Epithelial cell of prostate (primary cell): ENCODE data around the gene KRTAP10-7.
"Not testable (repeated sequence)": the region's sequence is repeated elsewhere in the genome, so short reads cannot be mapped to it uniquely, and the experiment has no call there.

Experiments used
- DNase-seq: peaks from one replicate; pipeline ENCODE4 v3.0.0-alpha.2; 2011; ENCODE audit warnings: low read depth, low spot score
- H3K27ac ChIP-seq: fragments of 450-650 bp; 2 replicates; pipeline ENCODE4 v1.5.1; 2017; ENCODE audit warnings: mild to moderate bottlenecking

The KRTAP10-7 gene

DNA sequence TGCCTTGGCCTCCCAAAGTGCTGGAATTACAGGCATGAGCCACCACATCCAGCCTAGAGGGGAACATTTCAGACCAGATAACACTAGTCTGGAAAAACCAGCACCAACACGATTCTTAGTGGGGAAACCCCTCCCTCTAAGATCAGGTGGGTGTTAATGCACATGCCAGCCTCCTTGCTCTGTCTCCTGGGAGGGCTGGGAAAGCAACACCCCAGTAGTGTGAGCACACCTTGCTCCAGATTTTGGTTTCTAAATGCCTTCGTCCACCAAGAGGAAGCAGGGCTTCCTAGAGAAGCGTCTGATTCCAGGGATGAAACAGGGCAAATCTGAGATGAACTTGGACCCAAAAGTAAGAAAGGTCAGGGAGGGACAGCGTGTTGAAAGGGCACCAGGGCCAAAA lies 29.1 kb upstream of the KRTAP10-7 start:
- no peak overlapping the region for H3K27ac ChIP-seq
- no peak for DNase-seq

DNA sequence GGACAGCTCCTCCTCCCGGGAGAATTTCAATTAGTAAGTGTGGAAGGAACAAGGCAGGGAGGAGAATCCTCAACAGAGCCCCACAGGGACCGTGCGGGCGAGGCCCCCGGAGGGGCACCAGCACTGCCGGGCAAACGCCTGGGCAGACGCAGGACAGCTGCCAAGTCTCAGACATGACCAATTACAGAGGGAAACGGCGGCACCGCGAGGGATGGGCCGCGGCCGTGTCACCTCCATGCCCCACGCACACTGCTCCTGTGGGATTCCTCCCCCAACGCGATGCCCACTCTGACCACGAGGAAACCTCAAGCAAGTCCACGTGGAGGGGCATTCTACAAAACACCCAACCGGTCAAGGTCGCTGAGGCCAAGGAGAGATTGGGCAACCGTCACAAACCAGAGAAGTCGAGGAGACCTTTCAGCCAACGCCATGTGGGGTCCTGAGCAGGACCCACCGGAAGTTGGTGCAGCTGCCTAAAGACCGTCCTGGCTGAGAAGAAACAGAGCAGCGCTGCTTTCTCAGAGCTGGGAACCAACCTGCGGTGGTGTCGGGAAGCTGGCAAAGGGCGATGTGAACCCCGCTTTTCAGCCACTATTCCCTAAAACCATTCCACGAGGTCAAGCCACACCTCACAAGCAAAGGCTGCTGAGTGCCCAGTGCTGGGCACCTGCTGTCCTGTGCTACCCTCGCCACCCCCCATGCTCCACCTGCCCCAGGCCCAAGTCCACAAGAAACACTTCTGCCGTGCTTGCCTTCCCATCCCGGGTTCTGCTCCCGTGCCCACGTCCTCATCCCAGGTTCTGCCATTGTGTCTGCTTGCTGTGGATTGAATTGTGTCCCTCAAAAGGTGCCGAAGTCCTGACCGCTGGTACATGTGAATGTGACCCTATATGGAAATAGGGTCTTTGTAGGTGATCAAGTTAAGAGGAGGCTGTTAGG lies 28.3 kb upstream of the KRTAP10-7 start:
- no peak for DNase-seq
- H3K27ac ChIP-seq = no peak overlapping the region

DNA sequence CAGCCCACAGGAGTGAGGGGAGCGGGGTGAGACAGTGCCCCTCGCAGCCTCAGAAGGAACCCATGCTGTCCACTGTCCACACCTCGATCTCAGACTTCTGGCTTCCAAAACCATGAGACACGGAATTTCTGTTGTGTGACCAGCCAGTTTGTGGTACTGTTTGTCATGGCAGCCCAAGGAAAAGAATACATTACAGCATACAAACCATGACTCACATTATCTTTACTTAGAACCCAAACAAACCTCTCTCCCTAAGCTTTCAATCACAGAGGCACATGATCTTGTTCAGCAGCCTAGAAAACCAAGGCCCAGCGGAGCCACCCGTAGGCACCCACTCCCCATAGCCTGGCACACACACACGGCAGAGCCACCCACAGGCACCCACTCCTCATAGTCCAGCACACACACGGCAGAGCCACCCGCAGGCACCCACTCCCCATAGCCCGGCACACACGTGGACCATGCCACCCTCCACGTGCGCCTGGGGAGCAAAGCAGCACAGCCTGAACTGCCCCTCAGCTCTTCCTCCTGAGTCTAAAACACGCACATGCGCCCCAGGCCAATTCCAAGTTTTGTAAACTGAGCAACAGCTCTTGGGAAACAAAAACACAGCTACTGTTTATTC lies 27.3 kb upstream of the KRTAP10-7 start:
- no peak overlapping the region for H3K27ac ChIP-seq
- DNase-seq = no peak

GRCh38 chr21:44573630-44574456 lies 26.6 kb upstream of the KRTAP10-7 start, which contains the start of gene KRTAP10-4:
TSS of gene KRTAP10-4 (plus strand) at chr21:44573729. CDS start at chr21:44573759, 30 bp downstream.
- not testable (repeated sequence) for DNase-seq, H3K27ac ChIP-seq

DNA sequence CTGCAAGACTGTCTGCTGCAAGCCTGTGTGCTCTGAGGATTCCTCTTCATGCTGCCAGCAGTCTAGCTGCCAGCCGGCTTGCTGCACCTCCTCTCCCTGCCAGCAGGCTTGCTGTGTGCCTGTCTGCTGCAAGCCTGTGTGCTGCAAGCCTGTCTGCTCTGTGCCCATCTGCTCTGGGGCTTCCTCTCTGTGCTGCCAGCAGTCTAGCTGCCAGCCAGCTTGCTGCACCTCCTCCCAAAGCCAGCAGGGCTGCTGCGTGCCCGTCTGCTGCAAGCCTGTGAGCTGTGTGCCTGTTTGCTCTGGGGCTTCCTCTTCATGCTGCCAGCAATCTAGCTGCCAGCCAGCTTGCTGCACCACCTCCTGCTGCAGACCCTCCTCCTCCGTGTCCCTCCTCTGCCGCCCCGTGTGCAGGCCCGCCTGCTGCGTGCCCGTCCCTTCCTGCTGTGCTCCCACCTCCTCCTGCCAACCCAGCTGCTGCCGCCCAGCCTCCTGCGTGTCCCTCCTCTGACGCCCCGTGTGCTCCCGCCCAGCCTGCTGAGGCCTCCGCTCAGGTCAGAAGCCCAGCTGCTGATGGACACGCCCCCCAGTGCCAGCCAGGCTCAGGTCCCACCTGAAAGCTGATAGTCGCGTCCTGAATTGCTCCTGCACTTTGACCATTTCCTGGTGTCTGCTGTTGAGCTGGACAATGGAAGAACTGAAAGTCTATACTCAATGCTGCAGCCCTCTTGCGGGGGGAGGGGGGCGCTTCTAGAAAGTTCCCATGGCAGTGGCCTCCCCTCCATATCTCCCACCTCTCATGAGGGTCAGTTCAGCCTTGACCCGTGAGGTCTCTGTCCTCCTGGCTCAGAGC lies 25.7 kb upstream of the KRTAP10-7 start:
- no peak for DNase-seq
- H3K27ac ChIP-seq = no peak overlapping the region

DNA sequence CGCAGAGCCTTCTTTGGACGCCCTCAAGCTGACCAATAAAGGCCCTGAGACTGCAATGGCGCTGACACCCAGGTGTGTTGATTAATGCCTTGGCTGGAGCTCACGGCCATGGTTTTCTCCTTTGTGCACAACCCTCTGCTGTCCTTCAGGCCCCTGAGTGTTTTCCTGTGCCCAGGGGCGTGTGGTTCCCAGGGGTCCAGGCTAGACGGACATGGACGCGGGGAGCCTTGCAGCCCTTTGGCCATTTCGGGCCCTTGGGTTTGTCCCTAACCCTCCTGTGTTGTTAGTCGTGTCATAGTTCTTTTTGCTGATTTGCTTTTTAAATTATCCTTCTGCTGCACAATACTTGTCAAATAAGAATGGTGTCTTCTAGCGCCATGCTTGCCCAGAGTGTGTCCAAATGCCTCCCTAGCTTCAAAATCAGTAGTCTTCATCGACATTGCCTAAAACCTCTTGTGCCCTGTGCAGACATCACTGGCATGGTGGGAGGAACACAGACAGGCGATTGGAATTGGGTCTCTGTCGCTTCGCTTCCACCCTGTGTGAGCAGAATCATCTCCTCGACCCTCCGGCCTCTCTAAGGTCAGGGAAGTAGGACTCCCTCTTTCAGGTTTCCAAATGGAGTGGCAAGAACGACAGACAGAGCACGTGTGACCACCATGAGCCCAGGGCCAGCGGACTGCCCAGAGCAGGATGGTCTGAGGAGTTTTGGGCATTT lies 24.9 kb upstream of the KRTAP10-7 start:
- no peak for DNase-seq
- H3K27ac ChIP-seq = no peak overlapping the region

- H3K27ac ChIP-seq = no peak overlapping the region
- DNase-seq = no peak
Observed at GRCh38 chr21:44576025-44576420, 24.4 kb upstream of the KRTAP10-7 start.

GRCh38 chr21:44578371-44579055 lies 21.9 kb upstream of the KRTAP10-7 start:
- no peak overlapping the region for H3K27ac ChIP-seq
- DNase-seq = no peak

DNA sequence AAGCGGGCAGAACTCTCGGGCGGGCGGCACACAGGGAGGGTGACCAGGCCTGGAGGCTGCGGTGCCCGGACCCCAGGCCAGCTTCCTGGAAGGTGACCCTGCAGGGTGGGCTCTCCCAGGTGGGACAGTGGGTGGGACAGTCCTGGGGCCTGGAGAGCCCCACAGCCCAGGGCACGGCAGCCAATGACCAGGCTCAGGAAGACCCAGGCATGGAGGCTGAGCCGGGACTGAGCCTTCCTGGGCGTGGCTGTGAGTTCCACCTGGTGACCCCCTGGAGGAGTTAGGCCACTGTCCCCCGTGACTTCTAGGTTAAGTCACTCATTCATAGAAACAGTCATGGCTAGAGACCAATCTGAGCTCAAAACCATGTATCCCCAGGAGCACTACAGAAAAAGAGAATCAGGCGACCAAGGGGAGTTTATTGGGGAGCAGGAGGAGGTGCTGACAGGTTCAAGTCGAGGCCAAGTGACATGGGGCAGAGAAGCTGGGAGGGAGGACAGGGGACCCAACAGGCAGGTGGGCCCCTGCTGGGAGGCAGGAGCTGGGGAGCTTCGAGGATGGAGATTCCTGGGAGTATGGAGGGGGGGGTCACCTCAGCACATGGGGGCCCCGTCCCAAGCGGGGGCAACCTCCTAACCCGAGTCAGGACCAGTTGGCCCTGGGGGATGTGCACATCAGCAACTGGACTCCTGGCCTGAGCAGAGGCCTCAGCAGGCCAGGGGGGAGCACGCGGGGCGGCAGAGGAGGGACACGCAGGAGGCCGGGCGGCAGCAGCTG lies 21.2 kb upstream of the KRTAP10-7 start:
- H3K27ac ChIP-seq = no peak overlapping the region
- DNase-seq = no peak

DNA sequence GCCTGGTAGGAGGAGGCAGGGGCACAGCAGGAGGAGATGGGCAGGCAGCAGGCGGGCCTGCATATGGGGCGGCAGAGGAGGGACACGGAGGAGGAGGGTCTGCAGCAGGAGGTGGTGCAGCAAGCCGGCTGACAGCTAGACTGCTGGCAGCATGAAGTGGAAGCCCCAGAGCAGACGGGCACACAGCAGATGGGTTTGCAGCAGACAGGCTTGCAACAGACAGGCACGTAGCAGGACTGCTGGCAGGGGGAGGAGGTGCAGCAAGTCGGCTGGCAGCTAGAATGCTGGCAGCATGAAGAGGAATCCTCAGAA lies 20.6 kb upstream of the KRTAP10-7 start:
- DNase-seq = no peak
- H3K27ac ChIP-seq = no peak overlapping the region

DNA sequence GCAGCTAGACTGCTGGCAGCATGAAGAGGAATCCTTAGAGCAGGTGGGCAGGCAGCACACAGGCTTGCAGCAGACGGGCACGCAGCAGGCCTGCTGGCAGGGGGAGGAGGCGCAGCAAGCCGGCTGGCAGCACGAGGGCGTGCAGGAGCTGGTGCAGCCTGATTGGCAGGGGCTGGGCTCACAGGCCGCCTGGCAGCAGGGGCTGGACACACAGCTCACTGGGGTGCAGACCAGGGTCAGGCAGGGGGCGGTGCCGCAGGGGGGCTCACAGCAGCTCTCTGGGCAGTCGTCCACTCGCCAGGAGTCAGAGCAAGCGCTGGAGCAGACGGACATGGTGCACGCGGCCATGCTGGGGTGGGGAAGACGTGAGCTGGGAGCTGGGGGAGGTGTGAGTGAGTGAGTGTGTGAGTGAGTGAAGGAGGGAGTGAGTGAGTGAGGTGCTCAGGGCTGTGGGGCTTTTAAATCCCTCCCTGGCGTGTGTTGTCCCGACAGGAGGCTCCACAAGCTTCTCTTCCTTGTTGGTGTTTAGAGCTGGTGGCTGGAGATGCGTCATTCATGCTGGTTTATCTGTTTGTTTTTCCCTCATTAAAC lies 20.1 kb upstream of the KRTAP10-7 start, which contains the start of gene KRTAP10-5:
Gene KRTAP10-5, minus strand, starts transcription at position 374 of the 591 bp plus-strand sequence. Its CDS starts 26 bp downstream, at position 348.
- not testable (repeated sequence) for H3K27ac ChIP-seq

DNA sequence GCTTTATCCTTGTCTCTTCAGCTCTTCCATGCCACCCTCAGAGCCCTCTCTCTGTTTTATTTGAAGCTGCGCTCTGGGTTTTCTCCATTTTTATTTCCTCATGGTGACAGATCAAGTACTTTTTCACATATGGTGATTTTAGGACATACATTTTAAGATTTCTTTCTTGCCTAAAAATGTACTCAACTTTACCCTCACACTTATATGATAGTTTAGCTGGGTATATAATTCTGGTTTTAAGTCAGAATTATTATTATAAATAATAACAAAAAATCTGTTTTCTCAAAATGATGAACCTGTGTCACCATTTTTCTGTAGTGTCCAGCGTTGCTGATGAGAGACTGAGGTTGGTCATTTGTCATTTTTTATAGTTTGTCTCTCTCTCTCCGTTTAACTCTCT lies 19.2 kb upstream of the KRTAP10-7 start:
- H3K27ac ChIP-seq = no peak overlapping the region
- DNase-seq = no peak

More for the DNA sequence above, 20.1 kb upstream of the KRTAP10-7 start, which contains the start of gene KRTAP10-5:
- not testable (repeated sequence) for DNase-seq

- no peak for DNase-seq
- H3K27ac ChIP-seq = no peak overlapping the region
Observed at GRCh38 chr21:44582055-44582454, 18.3 kb upstream of the KRTAP10-7 start.

GRCh38 chr21:44583089-44583799 lies 17.2 kb upstream of the KRTAP10-7 start:
- H3K27ac ChIP-seq = no peak overlapping the region
- DNase-seq = no peak

- no peak overlapping the region for H3K27ac ChIP-seq
- no peak for DNase-seq
Observed at GRCh38 chr21:44583800-44584147, 16.6 kb upstream of the KRTAP10-7 start.

DNA sequence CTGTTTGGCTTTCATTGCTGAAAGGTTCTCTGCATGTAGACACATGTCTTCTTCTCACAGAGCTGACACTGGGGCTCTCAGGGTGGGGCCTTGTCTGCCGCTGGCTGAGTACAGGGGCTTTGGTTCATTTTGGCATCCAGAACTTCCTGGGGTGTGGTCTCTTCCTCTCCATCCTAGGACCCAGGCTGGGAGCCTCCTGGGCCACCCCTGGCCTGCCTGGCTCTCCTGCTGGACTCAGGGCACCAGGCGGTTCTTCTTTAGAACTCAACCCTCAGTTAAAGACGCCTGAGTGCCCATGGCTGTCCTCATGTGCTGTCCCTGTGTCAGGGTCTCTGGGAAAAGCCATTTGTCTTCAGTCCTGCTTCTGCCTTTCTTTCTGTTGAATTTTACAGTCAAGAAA lies 14.5 kb upstream of the KRTAP10-7 start:
- DNase-seq = no peak
- H3K27ac ChIP-seq = no peak overlapping the region

DNA sequence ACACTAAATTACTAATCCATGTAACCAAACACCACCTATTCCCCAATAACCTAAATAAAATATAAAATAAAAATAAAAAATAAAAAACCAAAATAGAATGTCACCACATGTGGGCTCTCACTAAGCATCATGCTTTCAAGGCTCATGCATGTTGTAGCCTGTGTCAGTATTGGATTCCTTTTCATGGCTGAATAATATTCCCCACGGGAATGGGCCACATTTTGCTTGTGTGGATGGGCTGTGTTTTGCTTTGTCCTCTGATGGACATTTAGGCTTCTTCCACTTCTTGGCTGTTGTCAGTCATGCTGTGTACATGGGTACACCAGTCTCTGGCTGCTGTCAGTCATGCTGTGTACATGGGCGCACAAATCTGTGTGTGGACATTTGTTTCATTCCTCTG lies 11.3 kb upstream of the KRTAP10-7 start:
- DNase-seq = no peak

More for the DNA sequence above, 11.3 kb upstream of the KRTAP10-7 start:
- H3K27ac ChIP-seq = no peak overlapping the region
